ENCODE measurements around the gene ZDHHC3.
"Not testable (repeated sequence)": the region's sequence is repeated elsewhere in the genome, so short reads cannot be mapped to it uniquely, and the experiment has no call there.

Gene ZDHHC3

GRCh38 chr3:44965165-44965564 lies 10.8 kb downstream of the ZDHHC3 start:
- DNase-seq (ENCODE audit: low read depth in 2 of 2), result no peak

GRCh38 chr3:44963571-44964325 lies 12.2 kb downstream of the ZDHHC3 start:
- no peak for DNase-seq (ENCODE audit: low read depth in 2 of 2)

GRCh38 chr3:44962621-44963393 lies 13.2 kb downstream of the ZDHHC3 start:
- DNase-seq (ENCODE audit: low read depth in 2 of 2), result no peak

- DNase-seq (ENCODE audit: low read depth in 2 of 2), result no peak
These were observed 14.1 kb downstream of the ZDHHC3 start for GRCh38 chr3:44961888-44962287.

GRCh38 chr3:44960387-44961026 lies 15.5 kb downstream of the ZDHHC3 start:
- no peak for DNase-seq (ENCODE audit: low read depth in 2 of 2)

- no peak for DNase-seq (ENCODE audit: low read depth in 2 of 2)
These were observed 17.6 kb downstream of the ZDHHC3 start for GRCh38 chr3:44958386-44958785.

GRCh38 chr3:44957986-44958385 lies 18.0 kb downstream of the ZDHHC3 start:
- DNase-seq (ENCODE audit: low read depth in 2 of 2), result no peak

GRCh38 chr3:44955917-44956316 lies 20.1 kb downstream of the ZDHHC3 start:
- no peak for DNase-seq (ENCODE audit: low read depth in 2 of 2)

GRCh38 chr3:44954962-44955361 lies 21.0 kb downstream of the ZDHHC3 start:
- DNase-seq (ENCODE audit: low read depth in 2 of 2), result no peak

GRCh38 chr3:44954304-44954703 lies 21.7 kb downstream of the ZDHHC3 start:
- DNase-seq (ENCODE audit: low read depth in 2 of 2), result no peak

GRCh38 chr3:44952689-44953088 lies 23.3 kb downstream of the ZDHHC3 start:
- DNase-seq (ENCODE audit: low read depth in 2 of 2), result no peak

- no peak for DNase-seq (ENCODE audit: low read depth in 2 of 2)
These were observed 25.7 kb downstream of the ZDHHC3 start for GRCh38 chr3:44950275-44950734.

GRCh38 chr3:44949770-44950169 lies 26.2 kb downstream of the ZDHHC3 start:
- DNase-seq (ENCODE audit: low read depth in 2 of 2), result not testable (repeated sequence)

GRCh38 chr3:44948239-44948638 lies 27.7 kb downstream of the ZDHHC3 start:
- DNase-seq (ENCODE audit: low read depth in 2 of 2), result no peak

- DNase-seq (ENCODE audit: low read depth in 2 of 2), result no peak
These were observed 33.6 kb downstream of the ZDHHC3 start for GRCh38 chr3:44942202-44942921.

GRCh38 chr3:44939581-44940036 lies 36.4 kb downstream of the ZDHHC3 start:
- no peak for DNase-seq (ENCODE audit: low read depth in 2 of 2)

GRCh38 chr3:44932986-44933944 lies 42.7 kb downstream of the ZDHHC3 start:
- DNase-seq (ENCODE audit: low read depth in 2 of 2), result no peak

- no peak for DNase-seq (ENCODE audit: low read depth in 2 of 2)
These were observed 43.7 kb downstream of the ZDHHC3 start for GRCh38 chr3:44932271-44932670.

- DNase-seq (ENCODE audit: low read depth in 2 of 2), result no peak
These were observed 44.2 kb downstream of the ZDHHC3 start for GRCh38 chr3:44931791-44932190.

- DNase-seq (ENCODE audit: low read depth in 2 of 2), result no peak
These were observed 45.1 kb downstream of the ZDHHC3 start for GRCh38 chr3:44930911-44931310.

GRCh38 chr3:44929782-44930181 lies 46.2 kb downstream of the ZDHHC3 start:
- DNase-seq (ENCODE audit: low read depth in 2 of 2), result no peak
